HFFc6 (cell line): ENCODE data around the gene CPEB1. TPM values are rescaled to one million over a fixed set of nuclear protein-coding genes. Genes with fewer than 3 reads are reported as not detected.

Experiments
- DNase-seq: peaks from one replicate; pipeline ENCODE4 v3.0.0-alpha.2; 2018
- H3K27ac Mint-ChIP-seq: 2 replicates; pipeline ENCODE4 v1.8.0; 2020; ENCODE audit warnings: mild to moderate bottlenecking, mixed read lengths
- H3K27me3 Mint-ChIP-seq: 2 replicates; pipeline ENCODE4 v1.8.0; 2021; ENCODE audit warnings: mild to moderate bottlenecking, moderate library complexity, mixed read lengths; ENCODE audit not compliant: insufficient read depth
- H3K36me3 Mint-ChIP-seq: 2 replicates; pipeline ENCODE4 v1.8.0; 2021; ENCODE audit warnings: low read depth, mixed read lengths
- H3K4me1 Mint-ChIP-seq: 2 replicates; pipeline ENCODE4 v1.8.0; 2020; ENCODE audit warnings: low read depth, mixed read lengths
- H3K4me3 Mint-ChIP-seq: 2 replicates; pipeline ENCODE4 v1.8.0; 2020; ENCODE audit warnings: mild to moderate bottlenecking, moderate library complexity, mixed read lengths
- H3K9me3 Mint-ChIP-seq: 2 replicates; pipeline ENCODE4 v1.8.0; 2020; ENCODE audit warnings: mild to moderate bottlenecking, mixed read lengths
- total RNA-seq, 6 experiments: library from RNA; stranded (reverse); fragmentation: NEBNext Ultra II Directional; extraction: Animal tissue kit (Norgen Biotek cat#: 25700); gene quantifications; 2 replicates in 1 of 6; 3 replicates in 5 of 6; pipeline ENCODE4 v1.2.3, GENCODE V29; 2021
- TF ChIP-seq, protein P1 (sequence below): fragments of 200-600 bp; sonication (generic); IDR thresholded peaks from 2 replicates; pipeline ENCODE4 v1.5.0; 2021; ENCODE audit warnings: antibody characterized with exemption, mild to moderate bottlenecking

Gene CPEB1
- total RNA-seq, 6 experiments from 2014 or later = 4.3 to 6.8 (median 5.6) TPM

GRCh38 chr15:82643992-82644391 is 3.2 kb downstream of the CPEB1 start:
- Mint-ChIP-seq H3K9me3 (no peaks in the 10 kb centered on the region), H3K27ac (no peak overlapping the region), H3K36me3 (no peaks in the 10 kb centered on the region), H3K4me3 (no peak overlapping the region), H3K4me1 (peaks cover 5% of the 10 kb centered on the region; the same call in 1 of the 2 replicates), H3K27me3 (peaks cover 18% of the 10 kb centered on the region)
- TF ChIP-seq, protein P1, sequence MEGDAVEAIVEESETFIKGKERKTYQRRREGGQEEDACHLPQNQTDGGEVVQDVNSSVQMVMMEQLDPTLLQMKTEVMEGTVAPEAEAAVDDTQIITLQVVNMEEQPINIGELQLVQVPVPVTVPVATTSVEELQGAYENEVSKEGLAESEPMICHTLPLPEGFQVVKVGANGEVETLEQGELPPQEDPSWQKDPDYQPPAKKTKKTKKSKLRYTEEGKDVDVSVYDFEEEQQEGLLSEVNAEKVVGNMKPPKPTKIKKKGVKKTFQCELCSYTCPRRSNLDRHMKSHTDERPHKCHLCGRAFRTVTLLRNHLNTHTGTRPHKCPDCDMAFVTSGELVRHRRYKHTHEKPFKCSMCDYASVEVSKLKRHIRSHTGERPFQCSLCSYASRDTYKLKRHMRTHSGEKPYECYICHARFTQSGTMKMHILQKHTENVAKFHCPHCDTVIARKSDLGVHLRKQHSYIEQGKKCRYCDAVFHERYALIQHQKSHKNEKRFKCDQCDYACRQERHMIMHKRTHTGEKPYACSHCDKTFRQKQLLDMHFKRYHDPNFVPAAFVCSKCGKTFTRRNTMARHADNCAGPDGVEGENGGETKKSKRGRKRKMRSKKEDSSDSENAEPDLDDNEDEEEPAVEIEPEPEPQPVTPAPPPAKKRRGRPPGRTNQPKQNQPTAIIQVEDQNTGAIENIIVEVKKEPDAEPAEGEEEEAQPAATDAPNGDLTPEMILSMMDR = no peak
- DNase-seq = no peak

GRCh38 chr15:82642656-82643055 is 4.5 kb downstream of the CPEB1 start:
- TF ChIP-seq, protein P1 = no peak
- Mint-ChIP-seq H3K9me3 (no peaks in the 10 kb centered on the region), H3K27ac (no peak overlapping the region), H3K36me3 (no peaks in the 10 kb centered on the region), H3K27me3 (peaks cover 16% of the 10 kb centered on the region), H3K4me3 (no peak overlapping the region), H3K4me1 (no peaks in the 10 kb centered on the region)
- no peak for DNase-seq

DNA sequence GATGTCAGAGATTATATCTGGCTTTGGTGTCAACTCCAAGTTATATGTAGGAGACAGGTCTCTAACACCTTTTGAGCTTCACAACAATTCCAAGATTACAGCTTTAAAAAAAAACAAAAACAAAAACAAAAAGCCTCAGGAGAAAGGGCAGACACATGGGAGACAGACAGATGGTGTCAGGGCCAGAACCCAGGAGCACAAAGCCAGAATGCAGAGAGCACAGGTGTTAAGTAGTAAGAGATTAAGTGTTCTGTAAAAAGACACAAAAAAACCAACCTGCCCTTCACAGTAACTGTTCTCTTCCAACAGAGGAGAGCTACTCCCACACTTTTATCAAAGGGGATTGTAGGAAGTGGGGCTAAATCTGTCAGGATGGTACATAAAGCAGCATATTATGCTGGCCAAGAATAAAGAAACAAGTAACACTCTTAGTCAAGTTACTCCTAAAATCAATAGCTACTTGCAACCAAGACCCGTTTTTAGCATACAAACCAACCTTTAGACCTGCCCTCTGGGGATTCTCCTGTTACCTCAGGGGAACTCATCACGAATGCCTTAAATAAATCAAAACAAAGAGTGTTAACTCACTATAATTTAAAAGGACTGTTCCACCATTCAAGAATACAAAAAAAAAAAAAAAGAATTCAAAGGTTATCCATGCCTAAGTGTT is 5.9 kb downstream of the CPEB1 start:
- no peaks in the 10 kb centered on the region for H3K4me1 Mint-ChIP-seq
- H3K9me3 Mint-ChIP-seq = no peaks in the 10 kb centered on the region
- DNase-seq = no peak
- no peak overlapping the region for H3K4me3 Mint-ChIP-seq
- no peak overlapping the region for H3K27ac Mint-ChIP-seq
- peaks cover 17% of the 10 kb centered on the region for H3K27me3 Mint-ChIP-seq
- TF ChIP-seq, protein P1 = no peak
- no peaks in the 10 kb centered on the region for H3K36me3 Mint-ChIP-seq

DNA sequence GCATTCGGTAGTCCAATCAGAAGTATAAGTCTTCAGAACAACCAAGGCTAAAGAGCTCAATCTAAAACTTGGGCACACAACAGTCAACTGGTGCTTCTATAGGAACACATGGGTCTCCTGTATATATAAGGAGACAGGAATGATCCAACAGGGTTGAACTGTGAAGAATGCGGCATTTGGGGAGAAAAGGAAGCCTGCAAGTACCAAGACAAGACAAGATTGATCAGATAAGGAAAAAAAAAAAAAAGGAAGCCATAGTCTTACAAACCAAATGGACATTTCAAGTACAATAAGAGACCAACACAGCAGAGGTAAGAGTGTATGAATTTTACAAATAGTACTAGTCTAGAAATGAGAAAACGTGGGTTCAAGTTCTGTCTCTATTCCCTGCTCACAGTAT is 6.5 kb downstream of the CPEB1 start:
- H3K27me3 Mint-ChIP-seq = peaks cover 16% of the 10 kb centered on the region
- no peaks in the 10 kb centered on the region for H3K9me3 Mint-ChIP-seq
- no peak overlapping the region for H3K27ac Mint-ChIP-seq
- no peak overlapping the region for H3K4me3 Mint-ChIP-seq
- no peaks in the 10 kb centered on the region for H3K36me3 Mint-ChIP-seq
- TF ChIP-seq, protein P1 = no peak
- no peak for DNase-seq
- H3K4me1 Mint-ChIP-seq = no peaks in the 10 kb centered on the region

- no peaks in the 10 kb centered on the region for H3K9me3 Mint-ChIP-seq
- no peaks in the 10 kb centered on the region for H3K4me1 Mint-ChIP-seq
- TF ChIP-seq, protein P1 = no peak
- H3K4me3 Mint-ChIP-seq = no peak overlapping the region
- DNase-seq = no peak
- peaks cover 12% of the 10 kb centered on the region for H3K27me3 Mint-ChIP-seq
- no peaks in the 10 kb centered on the region for H3K36me3 Mint-ChIP-seq
- no peak overlapping the region for H3K27ac Mint-ChIP-seq
Observed at GRCh38 chr15:82635798-82636197, 11.4 kb downstream of the CPEB1 start.
